ENCODE results near the gene INSIG1. TPM values are rescaled to one million over a fixed set of nuclear protein-coding genes. Genes with fewer than 3 reads are reported as not detected.

INSIG1 gene
- polyA plus RNA-seq, 3 donors: 37.1 to 85.6 (median 39.6) TPM

- Histone ChIP-seq H3K9ac (ENCODE audit: insufficient read depth, low read length, poor library complexity, severe bottlenecking) (no peak overlapping the region), H3K36me3 (replicated peaks in 1 of 2; ENCODE audit: control insufficient read depth in 1 of 2, insufficient read depth in 2 of 2, low read length in 2 of 2) (no peaks in the 10 kb centered on the region), H3K9me3 (replicated peaks in 1 of 2; ENCODE audit: control insufficient read depth in 1 of 2, insufficient read depth in 1 of 2, low read length in 2 of 2) (no peaks in the 10 kb centered on the region), H3K4me3 (replicated peaks in 1 of 3; ENCODE audit: low read depth in 2 of 3, low read length in 3 of 3) (no peak overlapping the region), H3K27ac (ENCODE audit: low read depth in 1 of 2, low read length in 2 of 2) (no peak overlapping the region), H4K20me1 (ENCODE audit: insufficient read depth, low read length) (no peaks in the 10 kb centered on the region), H2AFZ (ENCODE audit: insufficient read depth, low read depth, low read length, poor library complexity, severe bottlenecking) (no peak overlapping the region), H3K4me2 (replicated peaks; ENCODE audit: extremely low read depth, low read length, poor library complexity, severe bottlenecking) (no peak overlapping the region), H3K27me3 (ENCODE audit: control insufficient read depth in 2 of 2, insufficient read depth in 2 of 2, low read length in 2 of 2) (no peaks in the 10 kb centered on the region), H3K4me1 (ENCODE audit: control insufficient read depth in 1 of 2, insufficient read depth in 2 of 2, low read length in 2 of 2) (no peaks in the 10 kb centered on the region), H3K79me2 (ENCODE audit: insufficient read depth, low read length) (no peaks in the 10 kb centered on the region)
- Mint-ChIP-seq H3K4me1 (no peaks in the 10 kb centered on the region), H3K27me3 (ENCODE audit: low read depth in 3 of 3) (peaks cover 0 to 5% (median 2%) of the 10 kb centered on the region in 3 donors), H3K27ac (no peak overlapping the region), H3K36me3 (no peaks in the 10 kb centered on the region), H3K9me3 (peaks cover 0 to 3% (median 0%) of the 10 kb centered on the region in 7 donors), H3K4me3 (no peak overlapping the region)
- WGBS (ENCODE audit: insufficient coverage): 97% methylated on average over 22 of the region's 23 CpGs
- intact Hi-C loops (cut with micrococcal nuclease): no loop called here
- DNase-seq: no peak
- no peak for TF ChIP-seq CTCF (IDR thresholded peaks at IDR 0.05)
These were observed 30.2 kb upstream of the INSIG1 start for GRCh38 chr7:155267436-155267835.

DNA sequence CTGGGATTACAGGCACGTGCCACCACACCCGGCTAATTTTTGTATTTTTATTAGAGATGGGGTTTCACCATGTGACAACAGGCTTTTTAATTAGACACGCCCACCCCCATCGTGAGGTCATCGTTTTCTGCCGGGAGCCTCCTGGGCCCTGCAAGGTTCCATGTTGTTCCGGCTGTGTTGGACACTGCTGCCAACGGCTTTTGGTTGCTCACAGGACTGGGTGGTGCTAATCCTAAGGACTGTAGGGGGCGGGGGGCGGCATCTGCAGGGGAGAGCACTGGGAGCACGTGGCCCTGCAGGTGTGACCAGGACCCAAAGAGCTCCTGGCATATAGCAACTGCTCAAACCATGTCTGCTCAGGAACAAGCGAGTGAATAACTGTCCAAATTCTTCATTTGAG lies 29.5 kb upstream of the INSIG1 start:
- peaks cover 0 to 5% (median 2%) of the 10 kb centered on the region in 3 donors for H3K27me3 Mint-ChIP-seq (ENCODE audit: low read depth in 3 of 3)
- Histone ChIP-seq H3K79me2 (ENCODE audit: insufficient read depth, low read length) (no peaks in the 10 kb centered on the region), H3K4me3 (replicated peaks in 1 of 3; ENCODE audit: low read depth in 2 of 3, low read length in 3 of 3) (no peak overlapping the region), H4K20me1 (ENCODE audit: insufficient read depth, low read length) (no peaks in the 10 kb centered on the region), H3K4me1 (ENCODE audit: control insufficient read depth in 1 of 2, insufficient read depth in 2 of 2, low read length in 2 of 2) (no peaks in the 10 kb centered on the region), H3K9me3 (replicated peaks in 1 of 2; ENCODE audit: control insufficient read depth in 1 of 2, insufficient read depth in 1 of 2, low read length in 2 of 2) (no peaks in the 10 kb centered on the region), H3K9ac (ENCODE audit: insufficient read depth, low read length, poor library complexity, severe bottlenecking) (no peak overlapping the region), H2AFZ (ENCODE audit: insufficient read depth, low read depth, low read length, poor library complexity, severe bottlenecking) (no peak overlapping the region), H3K27ac (ENCODE audit: low read depth in 1 of 2, low read length in 2 of 2) (no peak overlapping the region), H3K27me3 (ENCODE audit: control insufficient read depth in 2 of 2, insufficient read depth in 2 of 2, low read length in 2 of 2) (no peaks in the 10 kb centered on the region), H3K4me2 (replicated peaks; ENCODE audit: extremely low read depth, low read length, poor library complexity, severe bottlenecking) (no peak overlapping the region), H3K36me3 (replicated peaks in 1 of 2; ENCODE audit: control insufficient read depth in 1 of 2, insufficient read depth in 2 of 2, low read length in 2 of 2) (no peaks in the 10 kb centered on the region)
- intact Hi-C loops (cut with micrococcal nuclease): no loop called here
- TF ChIP-seq CTCF (IDR thresholded peaks at IDR 0.05): no peak
- no peaks in the 10 kb centered on the region for H3K36me3 Mint-ChIP-seq
- no peak overlapping the region for H3K4me3 Mint-ChIP-seq
- no peaks in the 10 kb centered on the region for H3K4me1 Mint-ChIP-seq
- peaks cover 0 to 3% (median 0%) of the 10 kb centered on the region in 7 donors for H3K9me3 Mint-ChIP-seq
- no peak for DNase-seq
- H3K27ac Mint-ChIP-seq: no peak overlapping the region
- 98% methylated on average over 8 of the region's 12 CpGs for WGBS (ENCODE audit: insufficient coverage)

All from CD14-positive monocyte (primary cell).